ENCODE measurements around the gene PARL. TPM values are rescaled to one million over a fixed set of nuclear protein-coding genes. Genes with fewer than 3 reads are reported as not detected.

Gene PARL
- total and polyA plus RNA-seq, 4 donors, result 30.0 to 118 (median 54.8) TPM

GRCh38 chr3:183906234-183906921 lies 21.7 kb upstream of the PARL start:
- H3K9me3 ChIP-seq (ENCODE audit: control insufficient read depth in 4 of 4, insufficient read depth in 3 of 4, low read length in 3 of 4), result no peaks in the 10 kb centered on the region
- WGBS, 2 donors, result 75 to 77% methylated on average over 13 of the region's 13 CpGs
- H3K4me3 ChIP-seq, result no peak overlapping the region
- no peaks in the 10 kb centered on the region for H3K27me3 ChIP-seq (ENCODE audit: control insufficient read depth in 3 of 3, insufficient read depth in 3 of 3, low read length in 2 of 3)
- DNase-seq (no peak), ATAC-seq (ENCODE audit: insufficient read depth, low FRiP score) (no peak)
- H3K9ac ChIP-seq (ENCODE audit: insufficient read depth in 1 of 2, low read length in 2 of 2), result no peak overlapping the region
- no peaks in the 10 kb centered on the region for H3K4me1 ChIP-seq (ENCODE audit: control insufficient read depth in 5 of 5, insufficient read depth in 5 of 5, low read length in 5 of 5)
- H3K36me3 ChIP-seq (ENCODE audit: control insufficient read depth in 4 of 4, insufficient read depth in 4 of 4, low read length in 4 of 4), result no peaks in the 10 kb centered on the region
- TF ChIP-seq, protein P1, sequence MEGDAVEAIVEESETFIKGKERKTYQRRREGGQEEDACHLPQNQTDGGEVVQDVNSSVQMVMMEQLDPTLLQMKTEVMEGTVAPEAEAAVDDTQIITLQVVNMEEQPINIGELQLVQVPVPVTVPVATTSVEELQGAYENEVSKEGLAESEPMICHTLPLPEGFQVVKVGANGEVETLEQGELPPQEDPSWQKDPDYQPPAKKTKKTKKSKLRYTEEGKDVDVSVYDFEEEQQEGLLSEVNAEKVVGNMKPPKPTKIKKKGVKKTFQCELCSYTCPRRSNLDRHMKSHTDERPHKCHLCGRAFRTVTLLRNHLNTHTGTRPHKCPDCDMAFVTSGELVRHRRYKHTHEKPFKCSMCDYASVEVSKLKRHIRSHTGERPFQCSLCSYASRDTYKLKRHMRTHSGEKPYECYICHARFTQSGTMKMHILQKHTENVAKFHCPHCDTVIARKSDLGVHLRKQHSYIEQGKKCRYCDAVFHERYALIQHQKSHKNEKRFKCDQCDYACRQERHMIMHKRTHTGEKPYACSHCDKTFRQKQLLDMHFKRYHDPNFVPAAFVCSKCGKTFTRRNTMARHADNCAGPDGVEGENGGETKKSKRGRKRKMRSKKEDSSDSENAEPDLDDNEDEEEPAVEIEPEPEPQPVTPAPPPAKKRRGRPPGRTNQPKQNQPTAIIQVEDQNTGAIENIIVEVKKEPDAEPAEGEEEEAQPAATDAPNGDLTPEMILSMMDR (IDR thresholded peaks at IDR 0.05; ENCODE audit: control extremely low read depth, extremely low read depth), result no peak
- H3K27ac ChIP-seq (ENCODE audit: low read depth in 1 of 2, low read length in 1 of 2), result no peak overlapping the region

DNA sequence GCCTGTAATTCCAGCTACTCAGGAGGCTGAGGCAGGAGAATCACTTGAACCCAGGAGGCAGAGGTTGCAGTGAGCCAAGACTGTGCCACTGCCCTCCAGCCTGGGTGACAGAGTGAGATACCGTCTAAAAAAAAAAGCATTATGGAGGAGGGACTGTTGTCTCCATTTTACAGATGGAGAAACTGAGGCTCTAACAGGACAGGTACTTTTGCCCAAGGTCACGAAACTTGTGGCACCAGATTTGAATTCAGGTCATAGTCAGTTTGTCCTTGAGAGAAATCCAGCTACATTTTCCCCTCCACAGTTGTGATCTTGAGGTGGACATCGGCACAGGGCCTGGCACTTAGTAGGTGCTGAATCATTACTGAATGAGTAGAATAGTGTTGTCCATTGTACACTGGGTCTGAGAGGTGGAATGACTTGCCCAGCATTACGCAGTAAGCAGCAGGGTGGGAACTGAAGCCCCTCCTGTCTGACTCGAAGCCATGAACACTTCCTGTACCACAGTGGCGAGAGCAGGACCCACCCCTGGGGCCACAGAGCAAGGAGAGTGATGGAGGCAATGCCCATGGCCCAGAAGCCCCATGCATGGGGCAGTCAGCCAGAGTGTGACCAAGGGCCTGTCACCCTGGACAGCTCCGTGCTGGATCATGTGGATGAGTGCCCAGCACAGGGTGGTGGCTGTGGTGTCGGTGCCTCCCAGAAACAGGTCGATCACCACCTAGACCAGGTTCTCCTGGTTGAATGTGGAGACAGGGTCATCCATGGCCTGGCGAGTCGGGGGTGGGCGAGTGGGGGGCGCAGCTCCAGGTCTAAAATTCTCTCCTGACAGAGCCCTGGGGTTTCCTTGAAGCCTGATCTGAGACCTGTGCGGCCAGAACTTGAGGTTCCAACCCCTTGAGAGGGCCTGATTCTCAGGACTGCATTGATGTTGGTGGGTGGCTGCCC lies 20.4 kb upstream of the PARL start:
- no peaks in the 10 kb centered on the region for H3K36me3 ChIP-seq (ENCODE audit: control insufficient read depth in 4 of 4, insufficient read depth in 4 of 4, low read length in 4 of 4)
- H3K9me3 ChIP-seq (ENCODE audit: control insufficient read depth in 4 of 4, insufficient read depth in 3 of 4, low read length in 3 of 4), result no peaks in the 10 kb centered on the region
- WGBS, 2 donors, result 79 to 84% methylated on average over 14 of the region's 14 CpGs
- H3K27ac ChIP-seq (ENCODE audit: low read depth in 1 of 2, low read length in 1 of 2), result no peak overlapping the region
- DNase-seq (no peak), ATAC-seq (ENCODE audit: insufficient read depth, low FRiP score) (no peak)
- H3K4me1 ChIP-seq (ENCODE audit: control insufficient read depth in 5 of 5, insufficient read depth in 5 of 5, low read length in 5 of 5), result no peaks in the 10 kb centered on the region
- H3K9ac ChIP-seq (ENCODE audit: insufficient read depth in 1 of 2, low read length in 2 of 2), result no peak overlapping the region
- H3K27me3 ChIP-seq (ENCODE audit: control insufficient read depth in 3 of 3, insufficient read depth in 3 of 3, low read length in 2 of 3), result no peaks in the 10 kb centered on the region
- no peak overlapping the region for H3K4me3 ChIP-seq
- TF ChIP-seq, protein P1 (IDR thresholded peaks at IDR 0.05; ENCODE audit: control extremely low read depth, extremely low read depth), result no peak

DNA sequence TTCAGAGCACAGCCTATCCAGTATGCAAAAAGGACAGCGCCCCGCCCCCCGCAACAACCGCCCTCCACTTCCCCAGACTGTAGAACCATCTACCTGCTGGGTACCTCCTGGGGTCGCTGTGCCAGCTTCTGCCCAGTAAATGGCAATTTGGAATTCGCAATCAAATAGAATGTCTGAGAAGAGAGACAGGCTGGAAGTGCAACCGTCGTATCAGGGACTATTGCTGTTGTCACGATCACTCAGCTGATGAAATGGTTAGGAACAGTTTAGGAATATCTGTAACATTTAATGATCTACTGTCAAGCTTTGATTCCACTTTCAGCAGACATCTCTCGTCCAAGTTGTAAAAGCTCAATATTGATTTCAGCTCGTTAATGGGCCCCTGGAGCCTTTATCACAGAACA lies 13.3 kb upstream of the PARL start:
- H3K9me3 ChIP-seq (ENCODE audit: control insufficient read depth in 4 of 4, insufficient read depth in 3 of 4, low read length in 3 of 4), result no peaks in the 10 kb centered on the region
- WGBS, 2 donors, result 72 to 75% methylated on average over 11 of the region's 11 CpGs
- DNase-seq, result no peak

More for the DNA sequence above, 13.3 kb upstream of the PARL start:
- H3K9ac ChIP-seq (ENCODE audit: insufficient read depth in 1 of 2, low read length in 2 of 2), result no peak overlapping the region
- H3K27me3 ChIP-seq (ENCODE audit: control insufficient read depth in 3 of 3, insufficient read depth in 3 of 3, low read length in 2 of 3), result no peaks in the 10 kb centered on the region
- H3K4me1 ChIP-seq (ENCODE audit: control insufficient read depth in 5 of 5, insufficient read depth in 5 of 5, low read length in 5 of 5), result no peaks in the 10 kb centered on the region
- TF ChIP-seq, protein P1 (IDR thresholded peaks at IDR 0.05; ENCODE audit: control extremely low read depth, extremely low read depth), result no peak
- no peak overlapping the region for H3K4me3 ChIP-seq
- H3K27ac ChIP-seq (ENCODE audit: low read depth in 1 of 2, low read length in 1 of 2), result no peak overlapping the region
- ATAC-seq (ENCODE audit: insufficient read depth, low FRiP score), result no peak
- no peaks in the 10 kb centered on the region for H3K36me3 ChIP-seq (ENCODE audit: control insufficient read depth in 4 of 4, insufficient read depth in 4 of 4, low read length in 4 of 4)
